H1 (cell line): ENCODE measurements around the gene ANAPC5. TPM values are rescaled to one million over a fixed set of nuclear protein-coding genes. Genes with fewer than 3 reads are reported as not detected.
"Not testable (repeated sequence)": the region's sequence is repeated elsewhere in the genome, so short reads cannot be mapped to it uniquely, and the experiment has no call there.

Source experiments
- CTCF ChIA-PET: fragments of 300-600 bp; sonication (Branson Sonifier 250); formaldehyde crosslinking; loops from one replicate; lab custom pipeline; 2021; ENCODE audit not compliant: partially characterized antibody; lab: Charles Lee
- POLR2A ChIA-PET: fragments of 300-600 bp; sonication (Branson Sonifier 250); formaldehyde crosslinking; loops from one replicate; lab custom pipeline; 2021; ENCODE audit warnings: inconsistent platforms; ENCODE audit not compliant: partially characterized antibody; lab: Charles Lee
- DNase-seq, 2 experiments: peaks; one replicate each; pipeline versions ENCODE4 v3.0.0 to v3.0.0-alpha.2; 2010 to 2022; ENCODE audit warnings: low spot score in 2 of 2, low read depth in 1 of 2, mixed read lengths in 1 of 2
- FAIRE-seq: peaks from 2 replicates; lab custom pipeline; 2011; peaks lifted over from hg19 to GRCh38; lab: Jason Lieb, UNC
- H2AFZ ChIP-seq: 2 replicates; pipeline ENCODE4 v1.8.1; 2012; ENCODE audit warnings: low read length, inconsistent platforms
- H2AK5ac ChIP-seq: 2 replicates; pipeline ENCODE4 v1.6.1; 2013; ENCODE audit warnings: low read depth, low read length
- H2BK120ac ChIP-seq: replicated peaks from 2 replicates; pipeline ENCODE3; 2013; ENCODE audit warnings: low read depth, low read length, inconsistent platforms
- H2BK12ac ChIP-seq: 2 replicates; pipeline ENCODE4 v1.6.1; 2013; ENCODE audit warnings: low read depth, low read length
- H2BK15ac ChIP-seq: 2 replicates; pipeline ENCODE4 v1.6.1; 2013; ENCODE audit warnings: low read length
- H2BK20ac ChIP-seq: 2 replicates; pipeline ENCODE4 v1.6.1; 2013; ENCODE audit warnings: low read length
- H2BK5ac ChIP-seq: 2 replicates; pipeline ENCODE4 v1.6.1; 2013; ENCODE audit warnings: low read depth, low read length
- H3K14ac ChIP-seq: 2 replicates; pipeline ENCODE4 v1.6.1; 2013; ENCODE audit warnings: inconsistent platforms; ENCODE audit not compliant: insufficient read length
- H3K18ac ChIP-seq: 2 replicates; pipeline ENCODE4 v1.6.1; 2013; ENCODE audit warnings: low read length; ENCODE audit errors: extremely low read depth
- H3K23ac ChIP-seq: 2 replicates; pipeline ENCODE4 v1.6.1; 2013; ENCODE audit warnings: inconsistent platforms; ENCODE audit not compliant: insufficient read length
- H3K23me2 ChIP-seq: 2 replicates; pipeline ENCODE4 v1.6.1; 2013; ENCODE audit warnings: low read depth, low read length
- H3K27ac ChIP-seq: 2 replicates; pipeline ENCODE4 v1.6.1; 2011; ENCODE audit warnings: low read depth, low read length, inconsistent platforms
- H3K27me3 ChIP-seq, 4 experiments: replicated peaks in 1 of 4; 1 replicate in 1 of 4; 2 replicates in 3 of 4; pipeline versions ENCODE4 v1.6.1 to v1.8.1; 2011 to 2013; ENCODE audit warnings: low read length in 3 of 4, mild to moderate bottlenecking in 3 of 4, inconsistent platforms in 2 of 4, mixed read lengths in 2 of 4, moderate library complexity in 1 of 4; ENCODE audit not compliant: control insufficient read depth in 3 of 4, insufficient read depth in 3 of 4; ENCODE audit errors: extremely low read depth in 1 of 4
- H3K36me3 ChIP-seq, 4 experiments: 2 replicates each; pipeline versions ENCODE4 v1.6.1 to v1.8.1; 2011 to 2013; ENCODE audit warnings: mild to moderate bottlenecking in 4 of 4, low read length in 3 of 4, moderate library complexity in 2 of 4, control low read depth in 1 of 4, inconsistent platforms in 1 of 4; ENCODE audit not compliant: insufficient read depth in 4 of 4, control insufficient read depth in 2 of 4
- H3K4ac ChIP-seq: replicated peaks from 2 replicates; pipeline ENCODE3; 2013; ENCODE audit warnings: low read length, low read depth, mixed read lengths, inconsistent platforms; ENCODE audit not compliant: insufficient read length
- H3K4me1 ChIP-seq, 4 experiments: replicated peaks in 1 of 4; 1 replicate in 1 of 4; 2 replicates in 3 of 4; pipeline versions ENCODE4 v1.6.1 to v1.8.1; 2011 to 2013; ENCODE audit warnings: low read length in 3 of 4, inconsistent platforms in 2 of 4, mixed read lengths in 1 of 4; ENCODE audit not compliant: insufficient read depth in 4 of 4, control insufficient read depth in 3 of 4
- H3K4me2 ChIP-seq, 2 experiments: 2 replicates each; pipeline versions ENCODE4 v1.6.1 to v1.8.1; 2011 to 2013; ENCODE audit warnings: low read depth in 2 of 2, low read length in 2 of 2, control low read depth in 1 of 2, inconsistent platforms in 1 of 2, mild to moderate bottlenecking in 1 of 2; ENCODE audit not compliant: insufficient read depth in 1 of 2
- H3K4me3 ChIP-seq, 4 experiments: fragments of 200-600, 300-600 bp in 1 of 4; sonication (generic), shearing (Covaris generic), sonication (Bioruptor Twin) in 1 of 4; 2 replicates each; pipeline versions ENCODE4 v1.5.1 to v1.8.1; 2011 to 2016; ENCODE audit warnings: low read length in 4 of 4, low read depth in 3 of 4, control low read depth in 2 of 4, inconsistent platforms in 2 of 4, mild to moderate bottlenecking in 2 of 4, mixed read lengths in 1 of 4, moderate library complexity in 1 of 4; ENCODE audit not compliant: insufficient read depth in 2 of 4; ENCODE audit errors: extremely low read depth in 1 of 4
- H3K56ac ChIP-seq: replicated peaks from 2 replicates; pipeline ENCODE3; 2013; ENCODE audit warnings: low read depth, mild to moderate bottlenecking, mixed read lengths, low read length, inconsistent platforms; ENCODE audit not compliant: insufficient read length
- H3K79me1 ChIP-seq: 2 replicates; pipeline ENCODE4 v1.6.1; 2013; ENCODE audit warnings: low read depth, low read length, control low read depth
- H3K79me2 ChIP-seq, 2 experiments: 2 replicates each; pipeline versions ENCODE4 v1.6.1 to v1.8.1; 2012 to 2013; ENCODE audit warnings: low read length in 2 of 2, mild to moderate bottlenecking in 2 of 2, inconsistent platforms in 1 of 2; ENCODE audit not compliant: insufficient read depth in 2 of 2, control insufficient read depth in 1 of 2
- H3K9ac ChIP-seq, 4 experiments: replicated peaks in 1 of 4; 1 replicate in 1 of 4; 2 replicates in 3 of 4; pipeline versions ENCODE4 v1.6.1 to v1.8.1; 2011 to 2013; ENCODE audit warnings: low read depth in 3 of 4, low read length in 3 of 4, control low read depth in 2 of 4, mild to moderate bottlenecking in 2 of 4, moderate library complexity in 2 of 4, inconsistent platforms in 1 of 4; ENCODE audit errors: extremely low read depth in 1 of 4
- H3K9me3 ChIP-seq, 2 experiments: 2 replicates each; pipeline versions ENCODE4 v1.6.1 to v1.8.1; 2012 to 2013; ENCODE audit warnings: mild to moderate bottlenecking in 2 of 2, moderate library complexity in 2 of 2, control low read depth in 1 of 2, inconsistent platforms in 1 of 2, low read depth in 1 of 2, low read length in 1 of 2, mixed read lengths in 1 of 2; ENCODE audit not compliant: insufficient read depth in 2 of 2
- H4K20me1 ChIP-seq, 2 experiments: replicated peaks in 1 of 2; 2 replicates each; pipeline versions ENCODE3 to v1.8.1; 2011 to 2013; ENCODE audit warnings: inconsistent platforms in 2 of 2, low read length in 2 of 2, mild to moderate bottlenecking in 1 of 2; ENCODE audit not compliant: insufficient read depth in 2 of 2, control insufficient read depth in 1 of 2
- H4K5ac ChIP-seq: 2 replicates; pipeline ENCODE4 v1.6.1; 2013; ENCODE audit warnings: low read length, low read depth, mixed read lengths, inconsistent platforms; ENCODE audit not compliant: insufficient read length
- H4K8ac ChIP-seq: 2 replicates; pipeline ENCODE4 v1.8.0; 2013; ENCODE audit warnings: mild to moderate bottlenecking, moderate library complexity, low read length, inconsistent platforms; ENCODE audit not compliant: insufficient read depth; ENCODE audit errors: extremely low read depth
- H4K91ac ChIP-seq: replicated peaks from 2 replicates; pipeline ENCODE3; 2013; ENCODE audit warnings: low read length, mixed read lengths, inconsistent platforms; ENCODE audit not compliant: insufficient read length
- WGBS, 2 experiments: shearing (Covaris generic) in 1 of 2; methylation state at CpG; one replicate each; pipeline versions ENCODE4 v1.1.6 to v1.1.7; 2013 to 2015; ENCODE audit warnings: low lambda C conversion rate in 2 of 2, mixed read lengths in 2 of 2, inconsistent platforms in 1 of 2, low coverage in 1 of 2, missing lambda C conversion rate in 1 of 2; ENCODE audit not compliant: insufficient replicate concordance in 2 of 2, insufficient coverage in 1 of 2, insufficient read length in 1 of 2; ENCODE audit errors: extremely low coverage in 1 of 2, missing lambda C conversion rate in 1 of 2; 5-methylcytosine and 5-hydroxymethylcytosine counted together
- polyA plus RNA-seq, 7 experiments: library from polyadenylated mRNA; depleted of rRNA in 3 of 7; stranded (reverse) in 5 of 7; unstranded in 2 of 7; fragments of >200 nt in 5 of 7; fragments of 200-250 nt in 2 of 7; gene quantifications; 1 replicate in 5 of 7; 2 replicates in 1 of 7; 4 replicates in 1 of 7; pipeline versions ENCODE4 v1.2.1 to v1.2.3, GENCODE V29; 2011 to 2013; ENCODE audit warnings: missing spikeins in 2 of 7, mixed read lengths in 2 of 7
- total RNA-seq: library from RNA; stranded (reverse); fragmentation: NEBNext Ultra II Directional; extraction: Animal tissue kit (Norgen Biotek cat#: 25700); gene quantifications from 2 replicates; pipeline ENCODE4 v1.2.1, GENCODE V29; 2021

The ANAPC5 gene
- total and polyA plus RNA-seq, 2 of the 8 experiments (the other 6 are each of a cell fraction or from before 2014, with no cell fraction given), result 103 to 127 TPM

DNA sequence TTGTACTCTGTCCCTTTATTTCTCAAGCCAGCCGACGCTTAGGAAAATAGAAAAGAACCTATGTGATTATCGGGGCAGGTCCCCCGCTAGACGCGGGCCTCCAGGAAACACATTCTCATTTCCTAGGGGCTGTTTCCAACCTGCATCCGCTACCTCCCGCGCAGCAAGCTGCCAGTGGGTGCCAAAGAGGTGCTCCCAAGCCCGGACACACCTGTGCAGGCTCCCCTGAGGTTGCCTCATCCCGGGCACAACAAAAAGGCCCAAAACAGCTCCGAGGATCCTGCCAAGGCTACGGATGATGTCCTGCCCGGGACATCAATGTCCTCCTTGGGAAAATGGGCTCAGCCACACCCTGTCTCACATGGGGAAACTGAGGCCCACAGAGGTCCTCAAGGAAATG, 71.1 kb downstream of the ANAPC5 start:
- WGBS, 2 experiments, result 71% methylated on average over 14 of the region's 14 CpGs; no CpG with 5 or more reads in 1 of the 2 experiments
- H4K91ac ChIP-seq, H3K27ac ChIP-seq, H3K9me3 ChIP-seq, H3K23me2 ChIP-seq, H2BK5ac ChIP-seq, H3K56ac ChIP-seq, FAIRE-seq, H3K4me3 ChIP-seq, H3K23ac ChIP-seq, H2BK12ac ChIP-seq, POLR2A ChIA-PET, DNase-seq, H2BK120ac ChIP-seq, CTCF ChIA-PET, H3K9ac ChIP-seq, H2BK15ac ChIP-seq, H2AK5ac ChIP-seq, H2AFZ ChIP-seq, H3K18ac ChIP-seq, H3K4ac ChIP-seq, H3K36me3 ChIP-seq, H3K4me1 ChIP-seq, H3K27me3 ChIP-seq, H3K79me2 ChIP-seq, H2BK20ac ChIP-seq, H4K8ac ChIP-seq, H3K79me1 ChIP-seq, H3K14ac ChIP-seq, H4K5ac ChIP-seq, H4K20me1 ChIP-seq: not testable (repeated sequence)
- peak overlapping the region; percentile 20 to 49; a peak in 1 of 4 replicates for H3K4me2 ChIP-seq

GRCh38 chr12:121280531-121280930, 71.7 kb downstream of the ANAPC5 start:
- H3K79me1 ChIP-seq, H2BK12ac ChIP-seq, H3K4me3 ChIP-seq, H3K79me2 ChIP-seq, H3K18ac ChIP-seq, H4K91ac ChIP-seq, H3K27me3 ChIP-seq, H3K56ac ChIP-seq, H3K27ac ChIP-seq, H3K23me2 ChIP-seq, H2AFZ ChIP-seq, H3K4me1 ChIP-seq, H3K14ac ChIP-seq, H4K20me1 ChIP-seq, H3K23ac ChIP-seq, H3K4ac ChIP-seq, H2AK5ac ChIP-seq, H4K5ac ChIP-seq, H3K9me3 ChIP-seq, CTCF ChIA-PET, H2BK5ac ChIP-seq, H3K36me3 ChIP-seq, H3K9ac ChIP-seq, H2BK120ac ChIP-seq, POLR2A ChIA-PET, FAIRE-seq, H2BK20ac ChIP-seq, DNase-seq, H4K8ac ChIP-seq, H2BK15ac ChIP-seq: not testable (repeated sequence)
- 48% methylated on average over 11 of the region's 11 CpGs; no CpG with 5 or more reads in 1 of the 2 experiments for WGBS, 2 experiments
- peak overlapping the region; percentile 20 to 49; a peak in 2 of 4 replicates for H3K4me2 ChIP-seq
